GM21723 (cell line): ENCODE data around the gene UGT1A7.

Source experiments
- ATAC-seq: cut with Tn5 transposase; IDR thresholded peaks from one replicate; pipeline ENCODE4 v1.9.1; 2021; ENCODE audit warnings: mild to moderate bottlenecking, moderate library complexity; ENCODE audit not compliant: unreplicated experiment

Gene UGT1A7

DNA sequence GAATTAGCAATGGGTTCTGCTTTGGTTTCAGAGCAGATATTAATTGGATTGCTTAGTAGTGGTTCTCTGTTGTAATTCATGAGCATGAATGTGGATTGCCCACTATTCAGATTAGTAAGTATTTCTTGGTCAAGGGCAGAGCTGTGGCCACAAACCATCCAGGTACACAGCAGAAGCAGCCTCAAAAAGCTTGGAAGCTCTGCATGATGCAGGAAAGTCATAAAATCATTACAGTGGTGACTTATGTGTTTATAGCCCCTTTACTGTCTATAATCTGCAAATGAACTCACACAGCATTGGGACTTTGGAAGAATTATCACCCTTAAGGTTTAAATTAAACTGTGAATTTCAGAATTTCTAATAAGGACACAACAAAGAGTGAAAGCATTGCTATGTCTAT lies 76.4 kb downstream of the UGT1A7 start:
- ATAC-seq = no peak

DNA sequence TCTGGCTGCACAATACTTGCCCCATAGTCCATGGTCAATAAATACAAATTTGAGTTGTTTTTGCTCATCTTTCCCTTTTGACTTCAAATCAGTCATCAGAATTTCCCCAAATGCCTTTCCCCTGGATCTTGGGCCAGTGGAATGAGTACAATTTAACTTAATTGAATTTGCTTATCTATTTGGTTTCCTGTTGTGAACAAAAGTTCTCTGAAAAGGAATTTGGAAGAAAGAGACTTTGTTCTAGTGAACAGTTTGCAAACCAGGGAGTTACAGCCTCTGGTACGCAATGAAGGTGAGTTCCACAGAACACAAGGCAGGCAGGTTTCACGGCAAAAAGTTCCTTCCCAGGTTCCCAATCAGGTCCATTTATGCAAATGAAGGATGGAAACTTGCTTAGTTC lies 77.1 kb downstream of the UGT1A7 start:
- ATAC-seq = no peak

DNA sequence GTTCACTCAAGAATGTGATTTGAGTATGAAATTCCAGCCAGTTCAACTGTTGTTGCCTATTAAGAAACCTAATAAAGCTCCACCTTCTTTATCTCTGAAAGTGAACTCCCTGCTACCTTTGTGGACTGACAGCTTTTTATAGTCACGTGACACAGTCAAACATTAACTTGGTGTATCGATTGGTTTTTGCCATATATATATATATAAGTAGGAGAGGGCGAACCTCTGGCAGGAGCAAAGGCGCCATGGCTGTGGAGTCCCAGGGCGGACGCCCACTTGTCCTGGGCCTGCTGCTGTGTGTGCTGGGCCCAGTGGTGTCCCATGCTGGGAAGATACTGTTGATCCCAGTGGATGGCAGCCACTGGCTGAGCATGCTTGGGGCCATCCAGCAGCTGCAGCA lies 78.3 kb downstream of the UGT1A7 start, which contains the start of gene UGT1A1:
UGT1A1 (plus strand) TSS at position 228 of the 400 bp plus-strand sequence; CDS start at position 246, 18 bp downstream.
- ATAC-seq = no peak

DNA sequence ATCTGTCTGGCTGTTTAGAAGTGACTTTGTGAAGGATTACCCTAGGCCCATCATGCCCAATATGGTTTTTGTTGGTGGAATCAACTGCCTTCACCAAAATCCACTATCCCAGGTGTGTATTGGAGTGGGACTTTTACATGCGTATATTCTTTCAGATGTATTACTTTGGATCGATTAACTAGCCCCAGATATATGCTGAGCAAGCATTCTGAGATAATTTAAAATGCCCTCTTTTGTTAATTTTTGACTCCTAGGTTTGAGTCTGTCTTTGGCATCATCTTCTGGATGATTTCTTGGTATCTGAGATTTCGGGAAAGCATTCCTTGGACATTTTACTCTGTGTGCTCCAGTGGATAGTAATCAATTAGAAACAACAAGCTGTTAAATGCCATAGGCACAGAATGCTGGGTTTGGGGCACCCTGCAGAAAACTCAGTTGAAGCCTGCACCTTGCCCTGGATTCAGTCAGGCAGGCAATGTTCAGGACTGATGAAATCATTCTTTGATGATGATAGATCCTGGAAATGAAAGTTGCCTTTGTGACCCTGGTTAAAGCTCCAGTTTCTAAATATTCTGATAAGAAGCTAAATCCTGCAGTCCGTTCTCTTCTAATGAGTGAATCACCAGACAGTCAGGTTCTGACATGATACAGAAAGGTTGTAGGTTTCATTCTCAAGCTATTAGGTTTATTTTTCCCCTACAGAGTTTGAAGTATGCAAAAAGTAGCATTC lies 79.5 kb downstream of the UGT1A7 start:
- no peak for ATAC-seq

DNA sequence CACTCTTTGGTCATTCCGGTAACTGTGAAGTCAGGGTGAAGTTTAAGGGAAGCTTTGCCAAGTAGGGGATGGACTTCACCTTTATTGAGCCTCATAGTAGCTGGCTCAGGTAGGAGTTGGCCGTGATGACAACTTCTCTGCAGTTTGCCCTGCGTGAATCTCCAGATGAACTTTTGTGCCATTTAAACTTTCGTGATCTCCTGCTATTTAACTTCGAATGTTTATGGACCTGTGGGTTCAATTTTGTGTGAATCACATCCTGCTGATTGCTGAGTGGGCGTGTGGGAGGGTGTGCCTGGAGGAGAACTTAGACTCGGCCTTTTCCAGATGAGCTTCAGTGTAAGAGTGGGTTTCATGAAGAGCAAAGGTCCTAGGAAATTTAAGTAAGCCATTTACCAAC lies 82.6 kb downstream of the UGT1A7 start:
- no peak for ATAC-seq

DNA sequence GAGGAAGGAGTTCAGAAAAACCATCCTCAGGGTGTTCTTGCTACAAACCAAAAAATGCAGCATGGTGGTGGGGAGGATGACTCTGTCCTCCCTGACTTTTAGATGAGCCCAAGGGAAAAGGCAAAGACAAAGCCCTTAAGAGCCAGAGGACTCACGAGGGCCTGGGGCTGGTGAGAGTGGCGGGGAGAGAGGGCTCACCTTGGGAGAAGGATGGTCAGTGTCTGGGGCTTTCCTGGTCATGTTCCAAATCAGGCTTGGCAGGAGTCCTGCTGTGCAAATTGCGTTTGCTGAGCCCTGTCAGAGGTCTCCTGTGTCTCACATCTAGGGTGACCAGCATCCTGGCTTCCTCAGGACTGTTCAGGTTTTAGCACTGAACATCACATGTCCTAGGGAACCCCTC lies 83.1 kb downstream of the UGT1A7 start:
- no peak for ATAC-seq

DNA sequence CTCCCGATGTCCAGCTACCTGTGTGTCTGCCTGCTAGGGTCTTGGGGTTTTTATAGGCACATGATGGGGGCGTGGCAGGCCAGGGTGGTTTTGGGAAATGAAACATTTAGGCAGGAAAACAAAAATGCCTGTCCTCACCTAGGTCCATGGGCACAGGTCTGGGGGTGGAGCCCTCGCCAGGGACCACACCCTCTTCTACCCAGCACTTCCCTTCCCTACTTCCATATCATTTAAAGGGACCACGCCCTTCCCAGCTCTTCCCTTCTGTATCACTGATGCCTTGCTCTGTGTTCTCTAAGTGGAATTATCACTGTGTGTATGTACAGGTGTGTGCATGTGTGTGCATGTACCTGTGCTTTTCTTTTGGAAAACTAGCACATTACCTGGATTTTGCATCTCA lies 84.7 kb downstream of the UGT1A7 start:
- ATAC-seq = no peak

DNA sequence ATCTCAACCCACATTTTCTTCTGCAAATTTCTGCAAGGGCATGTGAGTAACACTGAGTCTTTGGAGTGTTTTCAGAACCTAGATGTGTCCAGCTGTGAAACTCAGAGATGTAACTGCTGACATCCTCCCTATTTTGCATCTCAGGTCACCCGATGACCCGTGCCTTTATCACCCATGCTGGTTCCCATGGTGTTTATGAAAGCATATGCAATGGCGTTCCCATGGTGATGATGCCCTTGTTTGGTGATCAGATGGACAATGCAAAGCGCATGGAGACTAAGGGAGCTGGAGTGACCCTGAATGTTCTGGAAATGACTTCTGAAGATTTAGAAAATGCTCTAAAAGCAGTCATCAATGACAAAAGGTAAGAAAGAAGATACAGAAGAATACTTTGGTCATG lies 86.4 kb downstream of the UGT1A7 start:
- no peak for ATAC-seq

DNA sequence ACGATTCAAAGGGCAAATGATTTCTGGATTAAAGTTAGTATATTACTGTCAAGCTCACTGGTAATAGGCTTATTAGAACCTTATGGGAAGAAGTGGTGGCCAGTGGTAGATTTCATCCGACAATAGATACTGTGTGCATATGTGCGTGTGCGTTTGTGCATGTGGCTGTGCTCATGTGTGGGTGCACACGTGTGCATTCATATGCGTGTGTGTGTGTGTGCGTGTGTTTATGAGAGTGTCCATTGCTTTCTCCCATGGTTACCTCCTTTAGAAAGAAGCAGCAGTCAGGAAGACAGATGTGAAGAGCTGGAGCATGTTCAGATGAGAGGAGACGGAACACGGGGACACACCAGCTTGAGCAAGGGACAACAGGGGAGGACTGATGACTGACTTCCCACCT lies 87.6 kb downstream of the UGT1A7 start:
- no peak for ATAC-seq

DNA sequence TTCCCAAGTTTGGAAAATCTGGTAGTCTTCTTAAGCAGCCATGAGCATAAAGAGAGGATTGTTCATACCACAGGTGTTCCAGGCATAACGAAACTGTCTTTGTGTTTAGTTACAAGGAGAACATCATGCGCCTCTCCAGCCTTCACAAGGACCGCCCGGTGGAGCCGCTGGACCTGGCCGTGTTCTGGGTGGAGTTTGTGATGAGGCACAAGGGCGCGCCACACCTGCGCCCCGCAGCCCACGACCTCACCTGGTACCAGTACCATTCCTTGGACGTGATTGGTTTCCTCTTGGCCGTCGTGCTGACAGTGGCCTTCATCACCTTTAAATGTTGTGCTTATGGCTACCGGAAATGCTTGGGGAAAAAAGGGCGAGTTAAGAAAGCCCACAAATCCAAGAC lies 90.5 kb downstream of the UGT1A7 start:
- ATAC-seq = no peak

DNA sequence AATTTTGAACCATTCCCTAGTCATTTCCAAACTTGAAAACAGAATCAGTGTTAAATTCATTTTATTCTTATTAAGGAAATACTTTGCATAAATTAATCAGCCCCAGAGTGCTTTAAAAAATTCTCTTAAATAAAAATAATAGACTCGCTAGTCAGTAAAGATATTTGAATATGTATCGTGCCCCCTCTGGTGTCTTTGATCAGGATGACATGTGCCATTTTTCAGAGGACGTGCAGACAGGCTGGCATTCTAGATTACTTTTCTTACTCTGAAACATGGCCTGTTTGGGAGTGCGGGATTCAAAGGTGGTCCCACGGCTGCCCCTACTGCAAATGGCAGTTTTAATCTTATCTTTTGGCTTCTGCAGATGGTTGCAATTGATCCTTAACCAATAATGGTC lies 90.9 kb downstream of the UGT1A7 start:
- ATAC-seq = no peak

DNA sequence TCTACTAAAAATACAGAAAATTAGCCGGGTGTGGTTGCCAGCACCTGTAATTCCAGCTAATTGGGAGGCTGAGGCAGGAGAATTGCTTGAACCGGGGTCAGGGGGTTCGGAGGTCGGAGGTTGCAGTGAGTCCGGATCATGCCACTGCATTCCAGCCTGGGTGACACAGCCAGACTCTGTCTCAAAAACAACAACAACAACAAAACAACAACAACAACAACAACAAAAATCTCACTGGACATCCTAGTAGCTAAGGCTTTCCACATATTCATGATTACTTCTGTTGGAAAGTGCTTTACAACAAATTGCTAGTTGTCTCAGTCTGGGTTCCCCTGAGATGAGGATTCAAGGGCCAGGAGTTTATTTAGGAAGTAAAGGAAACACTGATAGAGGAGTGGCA lies 92.2 kb downstream of the UGT1A7 start:
- no peak for ATAC-seq

DNA sequence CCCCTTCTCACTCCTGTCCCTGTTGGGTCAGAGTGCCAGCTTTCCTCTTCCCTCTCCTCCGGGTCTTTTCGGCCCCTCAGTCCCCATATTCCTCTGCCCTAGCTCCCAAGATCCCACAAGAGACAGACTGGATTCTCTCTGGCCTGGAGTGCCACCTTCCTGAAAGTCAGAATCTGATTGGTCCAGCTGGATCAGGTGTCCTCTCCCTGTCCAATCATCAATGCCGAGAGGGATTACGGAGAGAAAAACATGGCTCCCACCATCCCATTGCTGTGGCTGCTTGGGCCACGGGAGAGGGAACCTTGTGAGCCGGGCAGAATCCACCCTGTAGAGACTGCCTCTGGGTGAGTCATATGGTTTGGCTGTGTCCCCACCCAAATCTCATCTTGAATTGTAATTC lies 93.7 kb downstream of the UGT1A7 start:
- no peak for ATAC-seq

DNA sequence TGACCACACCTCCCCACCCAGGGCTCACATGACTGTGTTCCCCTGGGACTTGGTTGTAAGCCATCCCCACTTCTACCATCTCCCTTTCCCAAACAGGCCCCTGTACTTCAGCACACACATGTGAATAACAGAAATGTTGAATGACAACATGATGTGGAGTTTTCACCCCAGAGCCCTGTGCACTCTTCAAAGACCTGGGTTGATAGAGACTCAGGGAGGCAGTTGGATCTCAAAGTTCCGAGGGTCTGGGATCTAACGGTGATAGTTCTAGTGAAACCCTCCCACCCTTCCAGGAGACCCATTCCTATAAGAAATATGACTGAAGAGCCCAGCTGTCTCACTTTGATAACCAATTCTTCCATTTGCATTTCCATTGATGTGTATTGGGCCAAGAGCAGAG lies 96.3 kb downstream of the UGT1A7 start, which contains the start of gene MROH2A:
MROH2A (plus strand) TSS at position 301 of the 400 bp plus-strand sequence. CDS start 1,029 bp downstream, outside the sequence.
- ATAC-seq = no peak

DNA sequence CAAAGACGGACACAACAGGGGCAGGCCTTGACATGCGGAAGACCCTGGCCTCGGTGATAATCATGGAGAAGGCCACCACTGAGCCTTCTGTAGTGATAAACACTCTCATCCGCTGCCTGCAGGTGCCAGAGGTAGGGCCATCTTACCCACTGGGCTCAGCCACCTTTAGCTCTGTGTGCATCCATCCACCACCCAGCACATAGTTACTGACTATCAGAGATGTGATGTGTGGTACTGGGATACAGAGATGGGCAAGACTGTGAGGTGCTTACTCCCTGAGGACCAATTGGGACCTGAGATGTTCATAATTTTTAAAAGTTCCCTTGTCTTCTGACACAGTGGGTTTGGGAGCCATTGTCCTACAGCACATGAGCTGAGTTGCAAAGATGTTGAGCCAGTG lies 98.0 kb downstream of the UGT1A7 start:
- ATAC-seq = no peak

DNA sequence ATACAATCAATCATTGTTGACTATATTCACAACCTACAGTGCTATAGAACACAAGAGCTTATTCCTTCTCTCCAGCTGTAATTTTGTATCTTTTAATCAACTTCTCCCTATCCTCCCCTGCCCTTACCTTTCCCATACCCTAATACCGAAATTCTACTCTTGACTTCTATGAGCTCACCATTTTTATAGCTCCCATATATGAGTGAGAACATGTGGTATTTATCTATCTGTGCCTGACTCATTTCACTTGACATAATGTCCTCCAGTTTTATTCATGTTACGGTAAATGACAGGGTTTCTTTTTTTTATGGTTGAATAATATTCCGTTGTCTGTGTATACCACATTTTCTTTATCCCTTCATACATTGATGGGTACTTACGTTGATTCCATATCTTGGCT lies 99.1 kb downstream of the UGT1A7 start:
- no peak for ATAC-seq

DNA sequence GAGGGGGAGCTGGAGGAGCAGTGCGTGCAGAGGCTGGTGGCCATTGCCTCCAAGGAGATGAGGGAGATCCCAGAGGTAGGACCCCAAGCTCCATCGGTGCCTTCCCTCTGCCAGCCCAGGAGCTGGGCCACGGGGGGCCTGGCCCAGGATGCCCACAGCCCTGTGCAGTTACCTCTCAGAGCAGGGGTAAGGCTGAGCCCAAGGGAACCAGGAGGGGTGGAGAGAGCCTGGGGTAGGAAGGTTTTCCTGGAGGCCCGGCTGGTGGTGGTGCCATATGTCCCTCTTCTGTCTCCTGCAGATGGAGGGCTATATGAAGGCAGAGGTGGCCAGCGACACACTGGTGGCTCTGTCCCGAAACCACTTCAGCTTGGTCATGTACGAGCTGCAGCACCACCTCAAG lies 107.9 kb downstream of the UGT1A7 start:
- no peak for ATAC-seq

DNA sequence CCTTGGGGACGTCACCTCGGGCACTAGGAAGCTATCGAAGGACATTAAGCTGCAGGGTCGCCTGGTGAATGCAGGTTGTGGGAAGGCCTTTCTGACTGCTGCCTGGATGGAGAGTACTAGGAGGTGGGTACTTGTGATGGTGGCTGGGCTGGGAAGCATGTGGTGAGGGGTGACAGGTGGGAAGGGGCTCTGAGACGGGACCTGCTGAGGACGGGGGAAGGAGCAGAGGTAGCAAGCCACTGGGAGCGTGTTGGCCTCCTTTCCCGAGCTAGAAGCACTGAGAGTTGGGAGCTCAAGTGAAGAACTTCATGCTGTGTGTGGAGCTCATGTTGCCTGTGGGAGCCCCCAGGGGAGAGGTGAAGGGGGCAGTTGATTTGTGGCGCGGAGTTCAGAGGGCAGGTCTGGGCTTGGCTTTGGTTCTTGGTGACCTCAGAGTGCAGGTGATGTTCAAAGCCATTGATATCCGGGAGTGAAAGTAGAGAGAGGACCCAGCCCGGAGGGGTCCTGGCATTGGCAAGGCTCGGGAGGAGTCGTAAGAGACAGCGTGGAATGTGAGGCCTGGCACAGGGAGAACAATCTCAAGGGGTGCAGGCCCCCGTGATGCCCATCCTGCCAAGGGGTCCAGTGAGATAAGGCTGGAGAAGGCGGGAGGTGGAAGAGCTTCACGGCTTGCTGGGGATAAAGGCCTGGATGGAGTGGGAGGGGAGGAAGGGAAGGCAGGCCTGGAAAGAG lies 109.6 kb downstream of the UGT1A7 start:
- no peak for ATAC-seq

DNA sequence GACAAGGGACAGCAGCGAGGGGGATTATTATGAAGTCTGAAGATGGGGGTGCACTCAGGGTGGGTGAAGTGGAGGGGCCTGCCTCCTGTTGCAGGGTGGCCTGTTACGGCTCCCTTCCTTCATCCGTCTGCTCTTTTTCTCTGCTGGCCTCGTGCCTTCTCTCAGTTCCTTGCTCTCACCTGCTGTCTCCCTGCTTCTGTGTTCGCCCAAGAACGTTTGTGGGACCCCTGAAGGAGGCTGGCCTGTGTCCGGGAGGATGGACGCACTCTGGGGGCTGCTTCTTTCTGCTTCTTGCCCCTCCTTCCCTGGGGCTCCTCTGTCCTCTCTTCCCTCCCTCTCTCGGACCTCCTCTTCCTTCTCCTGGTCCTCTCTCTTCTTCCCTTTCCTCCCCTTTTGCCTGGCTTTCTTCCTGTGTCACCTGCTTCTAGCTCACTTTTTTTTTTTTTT lies 110.2 kb downstream of the UGT1A7 start:
- ATAC-seq = no peak

DNA sequence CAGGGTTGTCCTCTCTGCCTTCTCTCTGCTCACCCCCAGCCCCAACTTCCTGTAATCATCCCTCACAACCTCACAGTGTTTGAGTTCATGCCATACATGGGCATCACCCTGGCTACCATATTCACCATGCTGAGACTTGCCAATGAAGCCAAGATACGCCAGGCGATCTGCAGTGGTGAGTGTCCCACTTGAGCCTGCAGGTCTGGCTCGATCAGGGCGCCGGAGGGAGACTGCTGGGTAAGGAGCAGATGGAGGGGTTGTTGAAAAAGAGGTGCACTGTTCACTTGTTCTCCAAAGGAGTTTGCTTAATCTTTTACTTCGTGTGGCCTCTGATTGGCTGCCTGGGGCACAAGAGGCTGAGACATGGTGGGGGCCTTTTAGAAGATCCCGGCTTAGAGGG lies 111.0 kb downstream of the UGT1A7 start:
- ATAC-seq = no peak

DNA sequence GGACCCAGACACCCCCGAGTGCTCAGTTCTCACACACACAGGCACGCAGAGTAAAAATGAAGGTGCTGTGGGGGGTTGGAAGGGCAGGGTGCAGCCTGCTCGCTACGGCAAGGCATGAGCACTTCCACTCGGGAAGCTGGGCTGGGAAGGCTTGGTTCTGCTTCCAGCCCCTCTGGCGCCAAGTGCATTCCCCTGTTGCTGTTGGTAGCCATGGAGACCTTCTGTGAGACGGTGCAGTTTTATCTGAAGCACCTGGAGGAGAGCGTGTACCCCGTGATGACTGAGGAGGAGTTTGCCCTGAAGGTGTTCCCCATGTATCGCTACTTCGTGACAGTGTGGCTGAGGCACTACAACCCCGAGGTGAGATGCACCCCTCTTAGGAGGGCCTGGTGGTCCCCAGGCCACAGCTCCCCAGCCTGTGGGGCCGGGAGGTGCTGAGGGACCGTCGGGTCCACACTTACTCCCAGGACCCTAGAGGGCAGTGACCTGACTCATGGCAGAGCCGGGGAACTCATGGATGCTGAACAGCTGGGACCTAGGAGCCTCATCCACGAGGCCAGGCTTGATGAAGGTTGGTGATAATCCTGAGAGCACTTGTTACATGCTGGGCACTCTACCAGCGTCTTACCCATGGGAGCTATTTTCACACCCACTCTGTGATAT lies 111.9 kb downstream of the UGT1A7 start:
- ATAC-seq = no peak

DNA sequence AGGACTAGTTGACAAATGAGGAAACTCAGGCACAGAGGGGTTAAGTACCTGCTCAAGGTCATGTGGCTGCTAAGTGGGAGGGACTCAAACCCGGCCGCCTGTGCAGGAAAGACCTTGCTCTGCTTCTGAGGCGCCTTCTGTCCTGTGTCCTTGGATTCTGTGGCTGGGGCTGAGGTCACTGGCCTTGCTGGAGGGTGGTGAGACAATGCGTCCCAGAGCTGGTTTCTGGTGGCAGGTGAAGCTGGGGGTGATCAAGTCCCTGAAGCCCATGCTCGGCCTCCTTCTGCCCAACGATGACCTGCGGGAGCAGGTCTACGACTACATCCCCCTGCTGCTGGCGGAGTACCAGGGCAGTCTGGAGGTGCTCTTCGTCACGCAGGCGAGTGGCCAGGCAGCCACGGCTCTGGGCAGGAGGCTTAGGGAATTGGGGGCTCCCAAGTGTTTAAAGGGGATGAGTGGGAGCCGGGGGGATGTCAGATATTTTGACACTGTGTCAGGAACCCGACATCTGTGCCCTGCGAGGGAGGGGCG lies 112.5 kb downstream of the UGT1A7 start:
- no peak for ATAC-seq
